Transverse colon (tissue), 4 donors: ENCODE results near the gene EFNA5.

ENCODE experiments used
- CTCF ChIP-seq, 5 experiments: fragments of 200-600 bp in 3 of 5; fragments of 450-650 bp in 2 of 5; sonication (generic) in 3 of 5; IDR thresholded peaks; 1 replicate in 2 of 5; 2 replicates in 3 of 5; pipeline ENCODE4 v1.5.1; 2016 to 2017; ENCODE audit warnings: antibody characterized with exemption in 5 of 5, inconsistent platforms in 3 of 5, mild to moderate bottlenecking in 2 of 5, moderate library complexity in 1 of 5
- EP300 ChIP-seq: sonication (generic); formaldehyde crosslinking; IDR thresholded peaks from one replicate; pipeline ENCODE4 v1.6.1; 2017; ENCODE audit warnings: antibody characterized with exemption, low read depth
- POLR2A ChIP-seq: fragments of 450-650 bp; IDR thresholded peaks from one replicate; pipeline ENCODE4 v1.6.1; 2016; ENCODE audit warnings: antibody characterized with exemption, mild to moderate bottlenecking, moderate library complexity
- POLR2AphosphoS5 ChIP-seq, 3 donors: sonication (generic); formaldehyde crosslinking; IDR thresholded peaks; one replicate each; pipeline ENCODE4 v1.6.1; 2016; ENCODE audit warnings: antibody characterized with exemption in 3 of 3

GRCh38 chr5:107602896-107603295 is 67.8 kb downstream of the EFNA5 start:
- TF ChIP-seq CTCF (IDR thresholded peaks at IDR 0.05) (no peak), POLR2A (no peak), POLR2AphosphoS5 (IDR thresholded peaks at IDR 0.05) (no peak), EP300 (no peak)
